Upper lobe of right lung (tissue), 1 donor: ENCODE data around the gene SIL1. TPM values are rescaled to one million over a fixed set of nuclear protein-coding genes. Genes with fewer than 3 reads are reported as not detected.
"Not testable (repeated sequence)": the region's sequence is repeated elsewhere in the genome, so short reads cannot be mapped to it uniquely, and the experiment has no call there.

Source experiments
- ATAC-seq: fragments of 200-7000 bp; cut with Tn5 transposase; one replicate; pipeline ENCODE4 v1.9.1; 2020; ENCODE audit warnings: mild to moderate bottlenecking, moderate library complexity
- DNase-seq: peaks from one replicate; pipeline ENCODE4 v3.0.0-alpha.2; 2020
- H3K27ac ChIP-seq: fragments of 200-600 bp; one replicate; pipeline ENCODE4 v1.8.0; 2022
- H3K27me3 ChIP-seq: fragments of 200-600 bp; one replicate; pipeline ENCODE4 v1.8.0; 2022; ENCODE audit warnings: mild to moderate bottlenecking
- H3K36me3 ChIP-seq: fragments of 200-600 bp; one replicate; pipeline ENCODE4 v1.8.0; 2022
- H3K4me1 ChIP-seq: fragments of 200-600 bp; one replicate; pipeline ENCODE4 v1.8.0; 2022
- H3K4me3 ChIP-seq: fragments of 200-600 bp; one replicate; pipeline ENCODE4 v1.8.0; 2022; ENCODE audit warnings: mild to moderate bottlenecking
- H3K9me3 ChIP-seq: fragments of 200-600 bp; one replicate; pipeline ENCODE4 v1.8.0; 2022
- CTCF ChIP-seq: fragments of 200-600 bp; IDR thresholded peaks from one replicate; pipeline ENCODE4 v1.8.0; 2022; ENCODE audit warnings: antibody characterized with exemption
- intact Hi-C: fragments of 100-400 bp; cut with DNase I; formaldehyde crosslinking; loops from one replicate; pipeline ENCODE4 v1.11.0; 2022
- total RNA-seq: library from RNA; stranded (reverse); fragmentation: NEBNext Ultra II Directional; extraction: Animal tissue kit (Norgen Biotek cat#: 25700); gene quantifications from one replicate; pipeline ENCODE4 v1.2.1, GENCODE V29; 2021
- donor health status: DM: no; HTN: yes; CAD: no; lungs with severe emphysema.

SIL1 gene
- total RNA-seq, 1 donor from 2014 or later = 56.9 TPM

- DNase-seq (no peak), ATAC-seq (no peak)
- TF ChIP-seq CTCF = no peak
- peaks cover 39% of the 10 kb centered on the region for H3K36me3 ChIP-seq
- H3K4me1 ChIP-seq = no peaks in the 10 kb centered on the region
- intact Hi-C loops = no loop called here
- H3K27me3 ChIP-seq = no peaks in the 10 kb centered on the region
- H3K27ac ChIP-seq = no peak overlapping the region
- no peaks in the 10 kb centered on the region for H3K9me3 ChIP-seq
- H3K4me3 ChIP-seq = no peak overlapping the region
Observed at GRCh38 chr5:139118804-139119203, 79.4 kb downstream of the SIL1 start.

GRCh38 chr5:139117342-139117884 is 80.8 kb downstream of the SIL1 start:
- H3K4me1 ChIP-seq = no peaks in the 10 kb centered on the region
- intact Hi-C loops = no loop called here
- H3K4me3 ChIP-seq = no peak overlapping the region
- TF ChIP-seq CTCF = no peak
- DNase-seq (no peak), ATAC-seq (no peak)
- no peaks in the 10 kb centered on the region for H3K9me3 ChIP-seq
- H3K27me3 ChIP-seq = no peaks in the 10 kb centered on the region
- H3K27ac ChIP-seq = no peak overlapping the region
- H3K36me3 ChIP-seq = peaks cover 39% of the 10 kb centered on the region

GRCh38 chr5:139116100-139116655 is 82.0 kb downstream of the SIL1 start:
- no peak overlapping the region for H3K4me3 ChIP-seq
- ATAC-seq (no peak), DNase-seq (no peak)
- H3K4me1 ChIP-seq = no peaks in the 10 kb centered on the region
- intact Hi-C loops = no loop called here
- H3K27ac ChIP-seq = no peak overlapping the region
- TF ChIP-seq CTCF = no peak
- no peaks in the 10 kb centered on the region for H3K9me3 ChIP-seq
- no peaks in the 10 kb centered on the region for H3K27me3 ChIP-seq
- peaks cover 39% of the 10 kb centered on the region for H3K36me3 ChIP-seq

- H3K27me3 ChIP-seq = no peaks in the 10 kb centered on the region
- no peaks in the 10 kb centered on the region for H3K4me1 ChIP-seq
- H3K27ac ChIP-seq = no peak overlapping the region
- peaks cover 18% of the 10 kb centered on the region for H3K36me3 ChIP-seq
- no peak for TF ChIP-seq CTCF
- ATAC-seq = no peak
- no peak for DNase-seq
- no peaks in the 10 kb centered on the region for H3K9me3 ChIP-seq
- H3K4me3 ChIP-seq = no peak overlapping the region
- intact Hi-C loops = no loop called here
Observed at GRCh38 chr5:139113892-139114291, 84.3 kb downstream of the SIL1 start.

GRCh38 chr5:139112362-139112761 is 85.8 kb downstream of the SIL1 start:
- H3K27ac ChIP-seq, H3K4me1 ChIP-seq, H3K27me3 ChIP-seq, DNase-seq, H3K4me3 ChIP-seq, intact Hi-C loops, H3K9me3 ChIP-seq, H3K36me3 ChIP-seq, ATAC-seq: not testable (repeated sequence)

- intact Hi-C loops = no loop called here
Observed at GRCh38 chr5:139110526-139111168, 87.5 kb downstream of the SIL1 start.

More at GRCh38 chr5:139110526-139111168, 87.5 kb downstream of the SIL1 start:
- no peak for TF ChIP-seq CTCF
- Histone ChIP-seq H3K36me3 (no peaks in the 10 kb centered on the region), H3K4me1 (peaks cover 1% of the 10 kb centered on the region), H3K27ac (no peak overlapping the region), H3K4me3 (no peak overlapping the region), H3K9me3 (no peaks in the 10 kb centered on the region), H3K27me3 (no peaks in the 10 kb centered on the region)
- no peak for ATAC-seq
- DNase-seq = no peak
